B cell (primary cell): ENCODE measurements around the gene LZTR1. TPM values are rescaled to one million over a fixed set of nuclear protein-coding genes. Genes with fewer than 3 reads are reported as not detected.

Experiments
- ATAC-seq: fragments of 200-7000 bp; cut with Tn5 transposase; one replicate; pipeline ENCODE4 v1.10.0; 2021; ENCODE audit warnings: low read depth, mild to moderate bottlenecking, moderate number of reproducible peaks, moderate library complexity
- CTCF ChIA-PET: fragments of 350-600 bp; sonication (Branson Sonifier 250); formaldehyde crosslinking; loops from one replicate; lab custom pipeline; 2021; ENCODE audit warnings: antibody characterized with exemption, inconsistent platforms; lab: Charles Lee
- POLR2A ChIA-PET: fragments of 350-600 bp; sonication (Branson Sonifier 250); formaldehyde crosslinking; loops from one replicate; lab custom pipeline; 2021; ENCODE audit warnings: antibody characterized with exemption; lab: Charles Lee
- DNase-seq: peaks from one replicate; pipeline ENCODE4 v3.0.0; 2013
- H2AFZ ChIP-seq: 2 replicates; pipeline ENCODE4 v1.6.1; 2012; ENCODE audit warnings: mild to moderate bottlenecking, low read depth, low read length; ENCODE audit not compliant: insufficient read depth, poor library complexity, severe bottlenecking
- H3K27ac ChIP-seq, 2 donors: 1 replicate in 1 of 2; 2 replicates in 1 of 2; pipeline ENCODE4 v1.5.1; 2012 to 2013; ENCODE audit warnings: low read length in 2 of 2, mild to moderate bottlenecking in 2 of 2, moderate library complexity in 1 of 2
- H3K27me3 ChIP-seq, 4 experiments: fragments of 200-600 bp in 1 of 4; sonication (generic) in 1 of 4; replicated peaks in 1 of 4; 1 replicate in 2 of 4; 2 replicates in 2 of 4; pipeline versions ENCODE4 v1.6.1 to v1.7.0; 2013 to 2016; ENCODE audit warnings: low read length in 3 of 4, mild to moderate bottlenecking in 2 of 4, mixed read lengths in 1 of 4, moderate library complexity in 1 of 4; ENCODE audit not compliant: insufficient read depth in 4 of 4, control insufficient read depth in 3 of 4; ENCODE audit errors: control extremely low read depth in 1 of 4
- H3K36me3 ChIP-seq, 2 experiments: replicated peaks in 1 of 2; 1 replicate in 1 of 2; 2 replicates in 1 of 2; pipeline versions ENCODE4 v1.6.1 to v1.7.1; 2013; ENCODE audit warnings: low read length in 1 of 2; ENCODE audit not compliant: insufficient read depth in 2 of 2, control insufficient read depth in 1 of 2; ENCODE audit errors: control extremely low read depth in 1 of 2, extremely low read depth in 1 of 2
- H3K4me1 ChIP-seq, 2 donors: fragments of 200-600 bp in 1 of 2; sonication (generic) in 1 of 2; 1 replicate in 1 of 2; 2 replicates in 1 of 2; pipeline versions ENCODE4 v1.5.1 to v1.6.1; 2013 to 2017; ENCODE audit warnings: low read length in 2 of 2; ENCODE audit not compliant: control insufficient read depth in 2 of 2, insufficient read depth in 2 of 2
- H3K4me2 ChIP-seq: replicated peaks from 2 replicates; pipeline ENCODE3; 2012; ENCODE audit warnings: mild to moderate bottlenecking, low read depth, low read length; ENCODE audit not compliant: poor library complexity, severe bottlenecking
- H3K4me3 ChIP-seq, 5 experiments: fragments of 200-600 bp in 1 of 5; sonication (generic) in 1 of 5; 1 replicate in 3 of 5; 2 replicates in 2 of 5; pipeline versions ENCODE4 v1.5.1 to v1.7.0; 2011 to 2016; ENCODE audit warnings: low read length in 4 of 5, mild to moderate bottlenecking in 4 of 5, low read depth in 2 of 5, control low read depth in 1 of 5, moderate library complexity in 1 of 5; ENCODE audit not compliant: insufficient read depth in 1 of 5; ENCODE audit errors: control extremely low read depth in 1 of 5, extremely low read depth in 1 of 5
- H3K79me2 ChIP-seq: fragments of 200-600 bp; sonication (generic); one replicate; pipeline ENCODE4 v1.6.0; 2016; ENCODE audit warnings: low read length; ENCODE audit not compliant: control insufficient read depth, insufficient read depth
- H3K9ac ChIP-seq: fragments of 200-600 bp; sonication (generic); 2 replicates; pipeline ENCODE4 v1.6.1; 2017; ENCODE audit warnings: mild to moderate bottlenecking, low read length, moderate library complexity
- H3K9me3 ChIP-seq, 3 donors: one replicate each; pipeline versions ENCODE4 v1.6.1 to v1.7.1; 2013; ENCODE audit warnings: low read length in 2 of 3; ENCODE audit not compliant: control insufficient read depth in 2 of 3, insufficient read depth in 1 of 3; ENCODE audit errors: control extremely low read depth in 1 of 3
- H4K20me1 ChIP-seq: 2 replicates; pipeline ENCODE4 v1.6.0; 2012; ENCODE audit warnings: mild to moderate bottlenecking, low read length; ENCODE audit not compliant: insufficient read depth, control insufficient read depth, poor library complexity, severe bottlenecking
- H3K27ac Mint-ChIP-seq: one replicate; pipeline ENCODE4 v1.8.0; 2021; ENCODE audit warnings: mixed read lengths
- H3K27me3 Mint-ChIP-seq: one replicate; pipeline ENCODE4 v1.8.0; 2021; ENCODE audit warnings: mixed read lengths
- H3K4me1 Mint-ChIP-seq: one replicate; pipeline ENCODE4 v1.8.0; 2021; ENCODE audit warnings: mixed read lengths
- H3K4me3 Mint-ChIP-seq: one replicate; pipeline ENCODE4 v1.8.0; 2021; ENCODE audit warnings: mixed read lengths
- H3K9me3 Mint-ChIP-seq: one replicate; pipeline ENCODE4 v1.8.0; 2022; ENCODE audit warnings: mixed read lengths; ENCODE audit not compliant: insufficient read depth
- EZH2 ChIP-seq: IDR thresholded peaks from 2 replicates; pipeline ENCODE4 v1.6.1; 2012; ENCODE audit warnings: borderline replicate concordance, low read depth, mild to moderate bottlenecking, moderate library complexity, low read length; ENCODE audit not compliant: insufficient read depth, poor library complexity, severe bottlenecking
- WGBS: methylation state at CpG from one replicate; pipeline ENCODE4 v1.1.5; 2013; ENCODE audit warnings: missing lambda C conversion rate; ENCODE audit not compliant: insufficient coverage; 5-methylcytosine and 5-hydroxymethylcytosine counted together
- intact Hi-C: fragments of 100-400 bp; cut with micrococcal nuclease; formaldehyde crosslinking; loops from one replicate; pipeline ENCODE4 v1.10.0; 2022
- polyA plus RNA-seq: library from polyadenylated mRNA; depleted of rRNA; stranded (reverse); fragments of >200 nt; gene quantifications from 2 replicates; pipeline ENCODE4 v1.2.3, GENCODE V29; 2012
- total RNA-seq, 2 donors: library from RNA; stranded (reverse); fragments of 120-200 nt in 1 of 2; gene quantifications; 1 replicate in 1 of 2; 2 replicates in 1 of 2; pipeline versions ENCODE4 v1.2.3 to v1.2.4, GENCODE V29; 2013 to 2022
- TF ChIP-seq, protein P1 (sequence below): fragments of 200-600 bp; IDR thresholded peaks from one replicate; pipeline ENCODE4 v1.8.0; 2022; ENCODE audit warnings: antibody characterized with exemption, mild to moderate bottlenecking

Gene LZTR1
- total and polyA plus RNA-seq, 2 donors (not counting 1 experiment from before 2014, with no cell fraction given), result 75.7 to 94.8 TPM

DNA sequence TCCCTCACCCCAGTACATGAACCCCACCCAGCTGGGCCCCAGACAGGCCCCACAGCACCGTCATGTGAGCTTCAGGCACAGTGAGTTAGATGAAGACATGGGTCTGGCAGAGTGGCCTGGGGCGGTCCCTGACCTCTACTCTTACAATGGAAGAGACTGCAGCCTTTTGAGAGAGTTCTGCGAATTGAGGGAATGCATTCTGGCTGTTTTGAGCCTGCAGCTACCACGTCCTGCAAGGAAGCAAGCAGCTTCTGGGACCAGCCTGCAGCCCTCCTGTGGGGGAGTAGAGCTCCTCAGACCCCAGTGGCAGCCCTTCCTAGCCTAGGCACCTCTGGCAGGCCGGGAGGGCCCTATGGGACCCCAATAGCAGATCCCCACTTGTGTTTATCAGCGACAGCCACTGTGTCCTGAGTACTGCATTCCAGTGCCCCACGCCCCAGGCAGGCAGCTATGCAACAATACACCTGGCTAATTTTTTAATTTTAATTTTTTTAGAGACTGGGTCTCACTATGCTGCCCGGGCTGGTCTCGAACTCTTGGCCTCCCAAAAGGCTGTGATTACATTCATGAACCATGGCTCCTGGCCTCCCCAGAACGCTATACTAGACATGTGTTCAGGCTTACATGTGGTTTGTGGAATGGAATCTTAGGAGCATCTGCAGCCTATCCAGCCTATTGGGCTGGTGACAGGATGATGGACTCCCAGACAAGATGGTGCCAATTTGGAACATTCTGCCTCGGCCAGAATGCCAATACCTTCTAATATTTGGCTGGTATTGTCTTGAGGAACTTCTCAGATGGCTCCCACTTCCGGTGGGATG, 51.0 kb downstream of the LZTR1 start:
- H3K27ac Mint-ChIP-seq, result no peak overlapping the region
- POLR2A ChIA-PET, result no interaction called here
- intact Hi-C loops, result no loop called here

DNA sequence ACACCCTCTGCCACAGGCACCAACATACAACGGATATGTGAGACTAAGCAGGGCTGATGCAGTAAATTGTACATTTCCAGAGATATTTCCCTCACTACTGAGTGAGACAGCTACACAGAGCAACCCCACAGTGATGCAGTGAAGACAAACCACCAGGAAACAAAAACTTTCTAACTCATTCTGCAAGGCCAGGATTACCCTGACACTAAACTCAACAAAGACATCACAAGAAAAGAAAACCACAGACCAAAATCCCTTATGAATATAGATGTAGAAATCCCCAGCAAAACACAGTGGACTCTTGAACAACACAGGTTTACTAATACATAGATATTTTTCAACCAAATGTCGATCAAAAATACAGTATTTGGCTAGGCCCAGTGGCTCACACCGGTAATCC, 51.8 kb downstream of the LZTR1 start:
- Histone ChIP-seq H4K20me1 (no peaks in the 10 kb centered on the region), H3K9me3 (peaks cover 0 to 3% (median 0%) of the 10 kb centered on the region in 3 donors), H2AFZ (no peak overlapping the region), H3K9ac (no peak overlapping the region), H3K4me2 (no peak overlapping the region), H3K36me3 (no peaks in the 10 kb centered on the region), H3K4me3 (no peak overlapping the region), H3K79me2 (no peaks in the 10 kb centered on the region), H3K27me3 (peaks cover 0 to 31% (median 12%) of the 10 kb centered on the region in 4 experiments), H3K27ac (no peak overlapping the region), H3K4me1 (peaks cover 3 to 6% of the 10 kb centered on the region in 2 donors)
- Mint-ChIP-seq H3K4me3 (no peak overlapping the region), H3K4me1 (peaks cover 1% of the 10 kb centered on the region), H3K27ac (no peak overlapping the region), H3K9me3 (no peaks in the 10 kb centered on the region), H3K27me3 (peaks cover 43% of the 10 kb centered on the region)
- ChIA-PET POLR2A (no interaction called here), CTCF (no interaction called here)
- intact Hi-C loops, result no loop called here
- WGBS, result 83% methylated on average over 2 of the region's 3 CpGs
- TF ChIP-seq, protein P1, sequence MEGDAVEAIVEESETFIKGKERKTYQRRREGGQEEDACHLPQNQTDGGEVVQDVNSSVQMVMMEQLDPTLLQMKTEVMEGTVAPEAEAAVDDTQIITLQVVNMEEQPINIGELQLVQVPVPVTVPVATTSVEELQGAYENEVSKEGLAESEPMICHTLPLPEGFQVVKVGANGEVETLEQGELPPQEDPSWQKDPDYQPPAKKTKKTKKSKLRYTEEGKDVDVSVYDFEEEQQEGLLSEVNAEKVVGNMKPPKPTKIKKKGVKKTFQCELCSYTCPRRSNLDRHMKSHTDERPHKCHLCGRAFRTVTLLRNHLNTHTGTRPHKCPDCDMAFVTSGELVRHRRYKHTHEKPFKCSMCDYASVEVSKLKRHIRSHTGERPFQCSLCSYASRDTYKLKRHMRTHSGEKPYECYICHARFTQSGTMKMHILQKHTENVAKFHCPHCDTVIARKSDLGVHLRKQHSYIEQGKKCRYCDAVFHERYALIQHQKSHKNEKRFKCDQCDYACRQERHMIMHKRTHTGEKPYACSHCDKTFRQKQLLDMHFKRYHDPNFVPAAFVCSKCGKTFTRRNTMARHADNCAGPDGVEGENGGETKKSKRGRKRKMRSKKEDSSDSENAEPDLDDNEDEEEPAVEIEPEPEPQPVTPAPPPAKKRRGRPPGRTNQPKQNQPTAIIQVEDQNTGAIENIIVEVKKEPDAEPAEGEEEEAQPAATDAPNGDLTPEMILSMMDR, result no peak
- no peak for TF ChIP-seq EZH2
- DNase-seq, result no peak
- ATAC-seq, result no peak

More for the DNA sequence above, 51.0 kb downstream of the LZTR1 start:
- no peak overlapping the region for H3K27ac ChIP-seq
- H3K9me3 ChIP-seq, result peaks cover 0 to 3% (median 0%) of the 10 kb centered on the region in 3 donors
- no peak overlapping the region for H3K4me2 ChIP-seq
- no peaks in the 10 kb centered on the region for H3K79me2 ChIP-seq
- Mint-ChIP-seq H3K27me3 (peaks cover 39% of the 10 kb centered on the region), H3K4me1 (peaks cover 1% of the 10 kb centered on the region), H3K9me3 (no peaks in the 10 kb centered on the region), H3K4me3 (no peak overlapping the region)
- H3K4me3 ChIP-seq, result no peak overlapping the region
- peaks cover 0 to 31% (median 10%) of the 10 kb centered on the region in 4 experiments for H3K27me3 ChIP-seq
- WGBS, result 97% methylated on average over 9 of the region's 12 CpGs
- H2AFZ ChIP-seq, result no peak overlapping the region
- H3K9ac ChIP-seq, result no peak overlapping the region
- H3K4me1 ChIP-seq, result peaks cover 3 to 6% of the 10 kb centered on the region in 2 donors
- DNase-seq (no peak), ATAC-seq (no peak)
- no peaks in the 10 kb centered on the region for H3K36me3 ChIP-seq
- H4K20me1 ChIP-seq, result no peaks in the 10 kb centered on the region
- CTCF ChIA-PET, result interaction anchor here (0.6 kb wide), 1 partner anchor 11 kb away, joined by 3 read pairs; no protein-coding TSS in a partner anchor
- TF ChIP-seq EZH2, result no peak
- TF ChIP-seq, protein P1, result no peak
